GM12878 (cell line): Measurements from ENCODE around the gene POLR2B. TPM values are rescaled to one million over a fixed set of nuclear protein-coding genes. Genes with fewer than 3 reads are reported as not detected.

Experiments used
- ATAC-seq: fragments of 200-7000 bp; cut with Tn5 transposase; 3 replicates; pipeline ENCODE4 v1.9.1; 2020; ENCODE audit warnings: mild to moderate bottlenecking, moderate library complexity
- BruUV-seq: library from RNA; stranded (reverse); fragments of 400-500 nt; replicated peaks from 2 replicates; lab custom pipeline; 2021; lab: Mats Ljungman, UMichigan
- CTCF ChIA-PET: fragments of 300-600 bp; sonication (Branson Sonifier 250); formaldehyde crosslinking; extraction: SDS; loops from one replicate; lab custom pipeline; 2021; ENCODE audit warnings: inconsistent platforms; lab: Yijun Ruan, JAX
- POLR2A ChIA-PET: fragments of 350-600 bp; formaldehyde crosslinking; extraction: SDS; loops from one replicate; lab custom pipeline; 2021; ENCODE audit warnings: inconsistent platforms; lab: Charles Lee
- RAD21 ChIA-PET: fragments of 300-600 bp; sonication (Branson Sonifier 250); formaldehyde crosslinking; loops from one replicate; lab custom pipeline; 2023; ENCODE audit warnings: antibody characterized with exemption; ENCODE audit not compliant: unreplicated experiment; lab: Charles Lee
- SMC1A ChIA-PET: fragments of 300-600 bp; sonication (Branson Sonifier 250); formaldehyde crosslinking; loops from one replicate; lab custom pipeline; 2023; ENCODE audit not compliant: unreplicated experiment, uncharacterized antibody; lab: Charles Lee
- DNase-seq: peaks from one replicate; pipeline ENCODE4 v3.0.0-alpha.2; 2011; ENCODE audit warnings: low read depth, low spot score
- FAIRE-seq: peaks from 3 replicates; lab custom pipeline; 2011; peaks lifted over from hg19 to GRCh38; lab: Jason Lieb, UNC
- H2AFZ ChIP-seq: 2 replicates; pipeline ENCODE4 v1.6.0; 2011; ENCODE audit warnings: low read depth, low read length, control low read depth; ENCODE audit not compliant: control insufficient read depth
- H3K27ac ChIP-seq: 2 replicates; pipeline ENCODE4 v1.5.1; 2011; ENCODE audit warnings: control low read depth; ENCODE audit not compliant: control insufficient read depth, insufficient read depth
- H3K27me3 ChIP-seq, 2 experiments: replicated peaks in 1 of 2; 2 replicates each; pipeline versions ENCODE4 v1.6.0 to v1.6.1; 2011; ENCODE audit warnings: low read length in 1 of 2; ENCODE audit not compliant: control insufficient read depth in 2 of 2, insufficient read depth in 2 of 2
- H3K36me3 ChIP-seq, 2 experiments: 2 replicates each; pipeline ENCODE4 v1.5.1; 2011; ENCODE audit warnings: low read length in 1 of 2; ENCODE audit not compliant: control insufficient read depth in 2 of 2, insufficient read depth in 2 of 2
- H3K4me1 ChIP-seq: 2 replicates; pipeline ENCODE4 v1.6.1; 2011; ENCODE audit warnings: mild to moderate bottlenecking, low read length, moderate library complexity, mixed read lengths; ENCODE audit not compliant: control insufficient read depth, insufficient read depth
- H3K4me2 ChIP-seq: 2 replicates; pipeline ENCODE4 v1.6.0; 2011; ENCODE audit warnings: control low read depth; ENCODE audit not compliant: control insufficient read depth, insufficient read depth
- H3K4me3 ChIP-seq: fragments of 200-600 bp; sonication (generic); 2 replicates; pipeline ENCODE4 v1.5.1; 2016
- H3K79me2 ChIP-seq: 2 replicates; pipeline ENCODE4 v1.6.0; 2011; ENCODE audit warnings: low read length; ENCODE audit not compliant: control insufficient read depth, insufficient read depth
- H3K9ac ChIP-seq: 2 replicates; pipeline ENCODE4 v1.8.0; 2011; ENCODE audit warnings: low read length, control low read depth, mixed read lengths; ENCODE audit not compliant: control insufficient read depth, insufficient read depth
- H3K9me3 ChIP-seq: replicated peaks from 3 replicates; pipeline ENCODE4 v1.5.1; 2011; ENCODE audit warnings: mild to moderate bottlenecking, low read length; ENCODE audit not compliant: control insufficient read depth, insufficient read depth
- H4K20me1 ChIP-seq: 2 replicates; pipeline ENCODE4 v1.6.0; 2011; ENCODE audit not compliant: control insufficient read depth, insufficient read depth
- BMI1 ChIP-seq: fragments of 450-650 bp; IDR thresholded peaks from 2 replicates; pipeline ENCODE4 v1.6.1; 2016; ENCODE audit warnings: mild to moderate bottlenecking, moderate library complexity, borderline replicate concordance
- CBFB ChIP-seq: IDR thresholded peaks from 2 replicates; pipeline ENCODE4 v1.6.1; 2016; ENCODE audit warnings: antibody characterized with exemption, low read depth
- CHD2 ChIP-seq: IDR thresholded peaks from 2 replicates; pipeline ENCODE4 v1.6.1; 2011; ENCODE audit warnings: low read depth, low read length, improper control_type of control experiment, borderline replicate concordance
- CREB1 ChIP-seq: IDR thresholded peaks from 2 replicates; pipeline ENCODE4 v1.6.1; 2012; ENCODE audit warnings: low read depth, mild to moderate bottlenecking, inconsistent platforms
- DPF2 ChIP-seq: fragments of 450-650 bp; IDR thresholded peaks from 2 replicates; pipeline ENCODE4 v1.6.1; 2017; ENCODE audit warnings: mild to moderate bottlenecking
- EED ChIP-seq: sonication (generic); IDR thresholded peaks from 2 replicates; pipeline ENCODE4 v1.6.1; 2016; ENCODE audit warnings: antibody characterized with exemption, low read depth
- IRF4 ChIP-seq: IDR thresholded peaks from 2 replicates; pipeline ENCODE4 v1.6.1; 2011; ENCODE audit warnings: low read depth, low read length
- POLR2A ChIP-seq: IDR thresholded peaks from 2 replicates; pipeline ENCODE4 v1.6.1; 2011; ENCODE audit warnings: low read depth, mild to moderate bottlenecking, low read length
- RCOR1 ChIP-seq: conservative IDR thresholded peaks from 2 replicates; pipeline ENCODE4 v1.6.1; 2012; ENCODE audit warnings: low read depth, low read length, improper control_type of control experiment
- SKIL ChIP-seq: fragments of 450-650 bp; IDR thresholded peaks from 2 replicates; pipeline ENCODE4 v1.6.1; 2017; ENCODE audit warnings: mild to moderate bottlenecking, low read depth, inconsistent platforms; ENCODE audit not compliant: poor library complexity, severe bottlenecking
- TBL1XR1 ChIP-seq: IDR thresholded peaks from 2 replicates; pipeline ENCODE4 v1.6.1; 2012; ENCODE audit warnings: low read depth, low read length, improper control_type of control experiment
- ZNF217 ChIP-seq: fragments of 450-650 bp; IDR thresholded peaks from 2 replicates; pipeline ENCODE4 v1.6.1; 2017; ENCODE audit warnings: antibody characterized with exemption, mild to moderate bottlenecking
- WGBS: methylation state at CpG from one replicate; pipeline ENCODE4 v1.1.6; 2016; ENCODE audit warnings: low lambda C conversion rate; ENCODE audit not compliant: insufficient replicate concordance, insufficient coverage; ENCODE audit errors: missing lambda C conversion rate; 5-methylcytosine and 5-hydroxymethylcytosine counted together
- in situ Hi-C: fragments of 300-500 bp; cut with MboI; formaldehyde crosslinking; loops from 9 replicates; pipeline ENCODE4 v1.14.3; 2018; ENCODE audit warnings: mixed read lengths
- intact Hi-C: fragments of 100-400 bp; cut with micrococcal nuclease; formaldehyde crosslinking; loops from one replicate; pipeline ENCODE4 v1.14.2; 2022; ENCODE audit not compliant: unreplicated experiment
- polyA plus RNA-seq, 11 experiments: library from polyadenylated mRNA; depleted of rRNA in 4 of 11; unstranded in 6 of 11; stranded (reverse) in 5 of 11; fragments of >200 nt; fragmentation: Nextera tagmentation in 4 of 11; fragmentation: Illumina TruSeq in 1 of 11; extraction: Ambion mirVana in 4 of 11; extraction: Trizol in 1 of 11; gene quantifications; 1 replicate in 1 of 11; 2 replicates in 10 of 11; pipeline versions ENCODE4 v1.2.1 to v1.2.3, GENCODE V29; 2011 to 2016; ENCODE audit warnings: inconsistent platforms in 2 of 11, missing spikeins in 2 of 11, low read depth in 1 of 11
- total RNA-seq, 4 experiments: library from RNA; depleted of rRNA in 3 of 4; stranded (reverse); fragments of >200 nt in 3 of 4; fragmentation: Illumina TruSeq in 1 of 4; extraction: Trizol in 1 of 4; gene quantifications; 2 replicates each; pipeline versions ENCODE4 v1.2.1 to v1.2.3, GENCODE V29; 2013 to 2021
- TF ChIP-seq, protein P1 (sequence below): IDR thresholded peaks from 2 replicates; pipeline ENCODE4 v1.6.1; 2011; ENCODE audit warnings: low read depth, mild to moderate bottlenecking, low read length, moderate library complexity, borderline replicate concordance; ENCODE audit errors: extremely low read depth
- TF ChIP-seq, protein P2 (sequence below): fragments of 450-650 bp; conservative IDR thresholded peaks from 2 replicates; pipeline ENCODE4 v1.6.1; 2017; ENCODE audit warnings: mild to moderate bottlenecking, moderate library complexity

The POLR2B gene
- total and polyA plus RNA-seq, 10 of the 15 experiments (the other 5 are each of a cell fraction or from before 2014, with no cell fraction given) = 46.0 to 183 (median 99.2) TPM

DNA sequence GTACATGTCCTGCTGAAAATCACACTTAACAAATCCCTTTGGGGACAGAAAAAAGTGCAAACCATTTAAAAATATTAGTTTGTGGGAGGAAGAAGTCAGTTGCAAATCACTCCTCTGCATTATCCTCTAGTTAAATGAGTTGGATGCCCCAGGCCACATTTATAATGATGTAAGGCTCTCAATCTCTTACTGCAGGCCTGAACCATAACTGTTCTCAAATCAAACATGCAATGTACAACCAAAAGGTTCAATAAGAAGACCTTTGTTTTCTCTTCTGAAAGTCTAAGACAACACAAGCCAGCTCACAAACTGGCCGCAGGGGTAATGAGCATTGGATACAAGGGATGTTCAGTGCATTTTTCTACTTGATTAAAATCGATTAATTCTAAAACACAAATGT lies 91.8 kb downstream of the POLR2B start:
- Histone ChIP-seq H3K4me1 (no peaks in the 10 kb centered on the region), H3K4me3 (no peak overlapping the region), H2AFZ (no peak overlapping the region), H3K27ac (no peak overlapping the region), H3K9me3 (no peaks in the 10 kb centered on the region), H3K4me2 (no peak overlapping the region), H3K9ac (no peak overlapping the region), H3K27me3 (no peaks in the 10 kb centered on the region), H3K79me2 (no peaks in the 10 kb centered on the region), H3K36me3 (no peaks in the 10 kb centered on the region), H4K20me1 (no peaks in the 10 kb centered on the region)
- SMC1A ChIA-PET = no interaction called here
- intact Hi-C loops = no loop called here
- RAD21 ChIA-PET = no interaction called here
- CTCF ChIA-PET = no interaction called here
- ATAC-seq (no peak), DNase-seq (no peak), FAIRE-seq (no peak)
- TF ChIP-seq CREB1 = no peak
- TF ChIP-seq IRF4 = no peak
- no peak for TF ChIP-seq TBL1XR1
- no peak for TF ChIP-seq CHD2
- no peak for TF ChIP-seq RCOR1
- TF ChIP-seq ZNF217 = no peak
- no peak for TF ChIP-seq EED
- TF ChIP-seq, protein P1, sequence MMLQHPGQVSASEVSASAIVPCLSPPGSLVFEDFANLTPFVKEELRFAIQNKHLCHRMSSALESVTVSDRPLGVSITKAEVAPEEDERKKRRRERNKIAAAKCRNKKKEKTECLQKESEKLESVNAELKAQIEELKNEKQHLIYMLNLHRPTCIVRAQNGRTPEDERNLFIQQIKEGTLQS = no peak
- no peak for TF ChIP-seq DPF2
- TF ChIP-seq SKIL = no peak
- TF ChIP-seq POLR2A = no peak
- TF ChIP-seq, protein P2, sequence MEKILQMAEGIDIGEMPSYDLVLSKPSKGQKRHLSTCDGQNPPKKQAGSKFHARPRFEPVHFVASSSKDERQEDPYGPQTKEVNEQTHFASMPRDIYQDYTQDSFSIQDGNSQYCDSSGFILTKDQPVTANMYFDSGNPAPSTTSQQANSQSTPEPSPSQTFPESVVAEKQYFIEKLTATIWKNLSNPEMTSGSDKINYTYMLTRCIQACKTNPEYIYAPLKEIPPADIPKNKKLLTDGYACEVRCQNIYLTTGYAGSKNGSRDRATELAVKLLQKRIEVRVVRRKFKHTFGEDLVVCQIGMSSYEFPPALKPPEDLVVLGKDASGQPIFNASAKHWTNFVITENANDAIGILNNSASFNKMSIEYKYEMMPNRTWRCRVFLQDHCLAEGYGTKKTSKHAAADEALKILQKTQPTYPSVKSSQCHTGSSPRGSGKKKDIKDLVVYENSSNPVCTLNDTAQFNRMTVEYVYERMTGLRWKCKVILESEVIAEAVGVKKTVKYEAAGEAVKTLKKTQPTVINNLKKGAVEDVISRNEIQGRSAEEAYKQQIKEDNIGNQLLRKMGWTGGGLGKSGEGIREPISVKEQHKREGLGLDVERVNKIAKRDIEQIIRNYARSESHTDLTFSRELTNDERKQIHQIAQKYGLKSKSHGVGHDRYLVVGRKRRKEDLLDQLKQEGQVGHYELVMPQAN = no peak
- no peak for TF ChIP-seq BMI1
- no peak for TF ChIP-seq CBFB
- in situ Hi-C loops = no loop called here
- POLR2A ChIA-PET = no interaction called here
- WGBS = 14% methylated on average over 2 of the region's 2 CpGs
- no TSS peak for BruUV-seq
